Heart right ventricle (tissue), 16 donors: ENCODE measurements around the gene AIG1. TPM values are rescaled to one million over a fixed set of nuclear protein-coding genes. Genes with fewer than 3 reads are reported as not detected.

Experiments
- ATAC-seq, 8 donors: fragments of 200-7000 bp; cut with Tn5 transposase; one replicate each; pipeline ENCODE4 v1.9.1; 2020; ENCODE audit warnings: mild to moderate bottlenecking in 8 of 8, moderate library complexity in 8 of 8, moderate number of reproducible peaks in 1 of 8
- DNase-seq, 2 donors: peaks; one replicate each; pipeline ENCODE4 v3.0.0-alpha.2; 2020
- H3K27ac ChIP-seq, 10 donors: fragments of 200-600 bp; sonication (generic) in 2 of 10; one replicate each; pipeline versions ENCODE4 v1.5.0 to v1.8.0; 2020 to 2022; ENCODE audit warnings: mild to moderate bottlenecking in 3 of 10
- H3K27me3 ChIP-seq, 7 donors: fragments of 200-600 bp; one replicate each; pipeline ENCODE4 v1.8.0; 2021 to 2022; ENCODE audit warnings: mild to moderate bottlenecking in 2 of 7
- H3K36me3 ChIP-seq, 9 donors: fragments of 200-600 bp; sonication (generic) in 1 of 9; one replicate each; pipeline versions ENCODE4 v1.5.0 to v1.8.0; 2020 to 2022; ENCODE audit warnings: mild to moderate bottlenecking in 2 of 9
- H3K4me1 ChIP-seq, 9 donors: fragments of 200-600 bp; sonication (generic) in 1 of 9; one replicate each; pipeline versions ENCODE4 v1.5.0 to v1.8.0; 2020 to 2022; ENCODE audit warnings: mild to moderate bottlenecking in 4 of 9
- H3K4me3 ChIP-seq, 10 donors: fragments of 200-600 bp; sonication (generic) in 2 of 10; one replicate each; pipeline versions ENCODE4 v1.5.0 to v1.8.0; 2020 to 2022; ENCODE audit warnings: mild to moderate bottlenecking in 7 of 10, moderate library complexity in 2 of 10
- H3K9me3 ChIP-seq, 11 donors: fragments of 200-600 bp in 10 of 11; sonication (generic) in 2 of 11; one replicate each; pipeline versions ENCODE4 v1.5.0 to v1.8.0; 2013 to 2022; ENCODE audit warnings: mild to moderate bottlenecking in 2 of 11, control low read depth in 1 of 11, moderate library complexity in 1 of 11
- CTCF ChIP-seq, 9 donors: fragments of 200-600 bp; sonication (generic) in 2 of 9; IDR thresholded peaks; one replicate each; pipeline versions ENCODE4 v1.5.0 to v1.8.0; 2021 to 2022; ENCODE audit warnings: antibody characterized with exemption in 9 of 9, mild to moderate bottlenecking in 5 of 9, moderate library complexity in 1 of 9
- WGBS, 2 donors: extraction: QIAGEN DNeasy Blood & Tissue Kit; methylation state at CpG; one replicate each; pipeline ENCODE4 v1.1.7; 2013; ENCODE audit warnings: inconsistent platforms in 1 of 2; 5-methylcytosine and 5-hydroxymethylcytosine counted together
- intact Hi-C, 10 donors: fragments of 100-400 bp; cut with DNase I; formaldehyde crosslinking; loops; one replicate each; pipeline versions ENCODE4 v1.11.1 to v1.14.2; 2022
- polyA plus RNA-seq, 2 donors: library from polyadenylated mRNA; stranded (reverse); fragments of 200-250 nt; gene quantifications; one replicate each; pipeline ENCODE4 v1.2.3, GENCODE V29; 2013
- total RNA-seq, 10 donors: library from RNA; stranded (reverse); fragmentation: NEBNext Ultra II Directional in 3 of 10; extraction: Animal tissue kit (Norgen Biotek cat#: 25700) in 3 of 10; gene quantifications; one replicate each; pipeline versions ENCODE4 v1.2.1 to v1.2.4, GENCODE V29; 2021 to 2023
- donor health status: Arrhythmogenic right ventricular cardiomyopathy.
- donor health status: ischemic (EF 13 %, LVEDD 7.1; RV severe dilation, severe dysfunction).
- donor health status: healthy with polysubstance abuse.
- donor health status: DM: no; HTN: yes; CAD: no.
- donor health status: DM: no; HTN: no; CAD: no.
- donor health status: ischemic (EF 25% LVEDD 6.9; RV normal size, moderate dysfunction).
- donor health status: ischemic (EF 25% LVEDD 5.7; RV mildly dilated, moderate dysfunction).
- donor health status: healthy.
- donor health status: DM: yes; HTN: yes; CAD: no.
- donor health status: Ischemic cardiomyopathy.
- donor health status: ischemic (EF 35%, LVEDD 5.7; RV mildly dilated, moderate dysfunction).
- donor health status: nonischemic (EF 11% LVEDD 7.7; RV severe dilation, severe dysfunction).
- donor health status: DM: yes; HTN: yes; CAD: no.
- donor health status: PGD.
- donor health status: ischemic (EF 29% LVEDD 5.4; RV normal size, mild dysfunction).
- donor health status: nonischemic (EF 23%, LVEDD 6.1; RV moderate dilation, normal function).

Gene AIG1
- total and polyA plus RNA-seq, 12 donors = 17.4 to 83.2 (median 66.2) TPM

- Histone ChIP-seq H3K9me3 (peaks cover 0 to 5% (median 0%) of the 10 kb centered on the region in 11 donors), H3K4me1 (no peaks in the 10 kb centered on the region), H3K36me3 (no peaks in the 10 kb centered on the region), H3K27me3 (no peaks in the 10 kb centered on the region), H3K27ac (no peak overlapping the region), H3K4me3 (no peak overlapping the region)
- ATAC-seq (no peak), DNase-seq (no peak)
- no peak for TF ChIP-seq CTCF (IDR thresholded peaks at IDR 0.05)
- intact Hi-C loops = no loop called here
- WGBS, 2 donors = 89 to 93% methylated on average over 3 of the region's 3 CpGs
Measured at GRCh38 chr6:143323729-143324470, 263.2 kb downstream of the AIG1 start.

- Histone ChIP-seq H3K36me3 (no peaks in the 10 kb centered on the region), H3K4me1 (no peaks in the 10 kb centered on the region), H3K27me3 (no peaks in the 10 kb centered on the region), H3K9me3 (no peaks in the 10 kb centered on the region), H3K27ac (no peak overlapping the region), H3K4me3 (no peak overlapping the region)
- no peak for TF ChIP-seq CTCF (IDR thresholded peaks at IDR 0.05)
- no peak for DNase-seq
- intact Hi-C loops = no loop called here
- WGBS, 2 donors = 93 to 100% methylated on average over 1 of the region's 1 CpG
- no peak for ATAC-seq
Measured at GRCh38 chr6:143325379-143326140, 264.9 kb downstream of the AIG1 start.

GRCh38 chr6:143328876-143329275 is 268.2 kb downstream of the AIG1 start:
- no peaks in the 10 kb centered on the region for H3K4me1 ChIP-seq
- no peak for TF ChIP-seq CTCF (IDR thresholded peaks at IDR 0.05)
- 84 to 88% methylated on average over 1 of the region's 1 CpG for WGBS, 2 donors
- H3K27ac ChIP-seq = no peak overlapping the region
- intact Hi-C loops = no loop called here
- peaks cover 0 to 3% (median 0%) of the 10 kb centered on the region in 11 donors for H3K9me3 ChIP-seq
- peaks cover 0 to 8% (median 0%) of the 10 kb centered on the region in 9 donors for H3K36me3 ChIP-seq
- no peaks in the 10 kb centered on the region for H3K27me3 ChIP-seq
- no peak overlapping the region for H3K4me3 ChIP-seq
- no peak for DNase-seq
- ATAC-seq = no peak

- WGBS, 2 donors = 95% methylated on average over 3 of the region's 3 CpGs
- Histone ChIP-seq H3K4me1 (no peaks in the 10 kb centered on the region), H3K27ac (no peak overlapping the region), H3K4me3 (no peak overlapping the region), H3K9me3 (peaks cover 0 to 3% (median 0%) of the 10 kb centered on the region in 11 donors), H3K27me3 (no peaks in the 10 kb centered on the region), H3K36me3 (peaks cover 0 to 13% (median 0%) of the 10 kb centered on the region in 9 donors)
- ATAC-seq = no peak
- intact Hi-C loops = no loop called here
- no peak for TF ChIP-seq CTCF (IDR thresholded peaks at IDR 0.05)
- DNase-seq = no peak
Measured at GRCh38 chr6:143329323-143329722, 268.6 kb downstream of the AIG1 start.
